Transverse colon (tissue), 4 donors: ENCODE results near the gene SSC5D.

ENCODE experiments used
- POLR2A ChIP-seq: fragments of 450-650 bp; IDR thresholded peaks from one replicate; pipeline ENCODE4 v1.6.1; 2016; ENCODE audit warnings: antibody characterized with exemption, mild to moderate bottlenecking, moderate library complexity
- POLR2AphosphoS5 ChIP-seq, 3 donors: sonication (generic); formaldehyde crosslinking; IDR thresholded peaks; one replicate each; pipeline ENCODE4 v1.6.1; 2016; ENCODE audit warnings: antibody characterized with exemption in 3 of 3
- TF ChIP-seq, protein P1 (sequence below), 5 experiments: fragments of 200-600 bp in 3 of 5; fragments of 450-650 bp in 2 of 5; sonication (generic) in 3 of 5; IDR thresholded peaks; 1 replicate in 2 of 5; 2 replicates in 3 of 5; pipeline ENCODE4 v1.5.1; 2016 to 2017; ENCODE audit warnings: antibody characterized with exemption in 5 of 5, inconsistent platforms in 3 of 5, mild to moderate bottlenecking in 2 of 5, moderate library complexity in 1 of 5

DNA sequence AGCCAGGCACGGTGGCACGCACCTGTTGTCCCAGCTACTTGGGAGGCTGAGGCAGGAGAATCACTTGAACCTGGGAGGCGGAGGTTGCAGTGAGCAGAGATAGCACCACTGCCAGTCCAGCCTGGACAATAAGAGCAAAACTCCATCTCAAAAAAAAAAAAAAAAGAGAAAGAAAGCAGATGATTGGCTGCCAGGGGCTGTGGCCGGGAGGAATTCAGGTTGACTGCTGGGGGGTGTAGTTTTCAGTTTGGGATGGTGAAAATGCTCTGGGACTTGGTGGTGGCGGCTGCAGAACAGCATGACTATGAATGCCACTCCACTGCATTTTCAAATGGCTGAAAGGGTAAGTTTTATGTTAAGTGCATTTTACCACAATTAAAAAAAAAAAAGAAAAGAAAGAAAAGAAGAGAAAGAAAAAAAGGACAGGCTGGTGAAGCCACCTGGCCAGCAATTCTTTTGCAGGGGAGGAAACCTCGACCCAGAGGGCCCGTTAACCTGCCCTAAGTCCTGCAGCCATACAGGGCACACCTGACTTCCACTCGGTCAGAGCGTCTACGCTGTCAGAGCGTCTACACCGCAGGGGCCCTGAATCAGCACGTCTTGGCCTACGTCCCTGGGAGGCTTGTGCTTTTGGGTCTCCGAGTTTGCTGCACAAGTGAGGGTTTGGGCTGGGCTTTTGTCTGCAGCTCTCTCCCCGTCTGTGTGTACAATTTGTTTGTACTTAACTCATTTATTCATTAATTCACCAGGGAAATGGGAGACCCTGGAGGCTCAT is 30.4 kb upstream of the SSC5D start:
- TF ChIP-seq, protein P1, sequence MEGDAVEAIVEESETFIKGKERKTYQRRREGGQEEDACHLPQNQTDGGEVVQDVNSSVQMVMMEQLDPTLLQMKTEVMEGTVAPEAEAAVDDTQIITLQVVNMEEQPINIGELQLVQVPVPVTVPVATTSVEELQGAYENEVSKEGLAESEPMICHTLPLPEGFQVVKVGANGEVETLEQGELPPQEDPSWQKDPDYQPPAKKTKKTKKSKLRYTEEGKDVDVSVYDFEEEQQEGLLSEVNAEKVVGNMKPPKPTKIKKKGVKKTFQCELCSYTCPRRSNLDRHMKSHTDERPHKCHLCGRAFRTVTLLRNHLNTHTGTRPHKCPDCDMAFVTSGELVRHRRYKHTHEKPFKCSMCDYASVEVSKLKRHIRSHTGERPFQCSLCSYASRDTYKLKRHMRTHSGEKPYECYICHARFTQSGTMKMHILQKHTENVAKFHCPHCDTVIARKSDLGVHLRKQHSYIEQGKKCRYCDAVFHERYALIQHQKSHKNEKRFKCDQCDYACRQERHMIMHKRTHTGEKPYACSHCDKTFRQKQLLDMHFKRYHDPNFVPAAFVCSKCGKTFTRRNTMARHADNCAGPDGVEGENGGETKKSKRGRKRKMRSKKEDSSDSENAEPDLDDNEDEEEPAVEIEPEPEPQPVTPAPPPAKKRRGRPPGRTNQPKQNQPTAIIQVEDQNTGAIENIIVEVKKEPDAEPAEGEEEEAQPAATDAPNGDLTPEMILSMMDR (IDR thresholded peaks at IDR 0.05), result no peak
- no peak for TF ChIP-seq POLR2AphosphoS5 (IDR thresholded peaks at IDR 0.05)
- no peak for TF ChIP-seq POLR2A
